DOHH2 (cell line): Measurements from ENCODE around the gene USO1.

Experiments used
- H3F3A ChIP-seq: fragments of 200-600 bp; sonication (generic), shearing (Covaris generic); 2 replicates; pipeline ENCODE4 v1.6.0; 2016; ENCODE audit warnings: antibody characterized with exemption, mild to moderate bottlenecking; ENCODE audit not compliant: control insufficient read depth, insufficient read depth
- H3K27ac ChIP-seq: fragments of 200-600 bp; sonication (generic); 2 replicates; pipeline ENCODE4 v1.5.1; 2014; ENCODE audit warnings: low read depth, mild to moderate bottlenecking, low read length, moderate library complexity
- H3K27me3 ChIP-seq: fragments of 200-600 bp; sonication (generic); 2 replicates; pipeline ENCODE4 v1.6.1; 2014; ENCODE audit warnings: mild to moderate bottlenecking, low read length, mixed read lengths; ENCODE audit not compliant: control insufficient read depth
- H3K36me3 ChIP-seq: fragments of 200-600 bp; sonication (generic); 2 replicates; pipeline ENCODE4 v1.6.1; 2014; ENCODE audit warnings: mild to moderate bottlenecking, low read length, moderate library complexity, mixed read lengths; ENCODE audit not compliant: control insufficient read depth
- H3K4me1 ChIP-seq: fragments of 200-600 bp; sonication (generic); 2 replicates; pipeline ENCODE4 v1.6.1; 2014; ENCODE audit warnings: mild to moderate bottlenecking, low read length, mixed read lengths; ENCODE audit not compliant: control insufficient read depth
- H3K4me2 ChIP-seq: fragments of 200-600 bp; sonication (generic); 2 replicates; pipeline ENCODE4 v1.6.0; 2014; ENCODE audit warnings: mild to moderate bottlenecking, low read length, moderate library complexity
- H3K4me3 ChIP-seq: fragments of 200-600 bp; sonication (generic); 2 replicates; pipeline ENCODE4 v1.5.1; 2014; ENCODE audit warnings: mild to moderate bottlenecking, low read length, mixed read lengths
- H3K79me2 ChIP-seq: fragments of 200-600 bp; sonication (generic); 2 replicates; pipeline ENCODE4 v1.6.1; 2014; ENCODE audit warnings: mild to moderate bottlenecking, low read length, mixed read lengths; ENCODE audit not compliant: control insufficient read depth
- H3K9me2 ChIP-seq: fragments of 200-600 bp; sonication (generic); replicated peaks from 2 replicates; pipeline ENCODE4 v1.6.1; 2014; ENCODE audit warnings: mild to moderate bottlenecking, low read length, mixed read lengths; ENCODE audit not compliant: control insufficient read depth
- H3K9me3 ChIP-seq: fragments of 200-600 bp; sonication (generic); 2 replicates; pipeline ENCODE4 v1.6.1; 2014; ENCODE audit warnings: antibody characterized with exemption, low read length, mixed read lengths; ENCODE audit not compliant: control insufficient read depth, insufficient read depth
- H4K20me1 ChIP-seq: fragments of 200-600 bp; sonication (generic); 2 replicates; pipeline ENCODE4 v1.6.0; 2014; ENCODE audit warnings: low read depth, mild to moderate bottlenecking, antibody characterized with exemption, low read length, moderate library complexity; ENCODE audit not compliant: control insufficient read depth, insufficient read depth
- EZH2phosphoT487 ChIP-seq: fragments of 200-600 bp; sonication (generic); IDR thresholded peaks from 2 replicates; pipeline ENCODE4 v1.6.1; 2017; ENCODE audit warnings: borderline replicate concordance, mild to moderate bottlenecking, antibody characterized with exemption, low read length, moderate library complexity, mixed read lengths
- TF ChIP-seq, protein P1 (sequence below): fragments of 200-600 bp; sonication (generic); IDR thresholded peaks from one replicate; pipeline ENCODE4 v1.5.1; 2014; ENCODE audit warnings: antibody characterized with exemption, mild to moderate bottlenecking, low read depth, low read length; ENCODE audit not compliant: poor library complexity, severe bottlenecking

The USO1 gene

DNA sequence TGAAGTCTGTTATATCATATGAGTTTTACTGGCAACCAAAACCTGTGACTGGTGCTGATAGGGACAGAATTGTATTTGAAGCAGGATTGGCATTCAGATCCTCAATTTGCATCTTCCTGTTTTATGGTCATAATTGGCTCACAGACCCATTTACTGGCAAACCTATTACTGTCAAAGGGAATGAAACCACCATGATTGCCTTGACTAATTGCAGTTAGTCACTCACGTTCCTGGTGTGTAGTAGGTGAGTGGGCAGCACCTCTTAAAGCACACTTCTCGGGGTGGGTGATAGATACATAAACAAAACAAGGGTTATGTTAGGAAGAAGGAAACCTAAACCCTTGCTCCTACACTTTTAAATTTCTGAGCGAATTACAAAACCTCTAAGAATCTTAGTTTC, 96.8 kb downstream of the USO1 start:
- Histone ChIP-seq H3K9me3 (no peaks in the 10 kb centered on the region), H4K20me1 (no peaks in the 10 kb centered on the region), H3K27ac (no peak overlapping the region), H3K36me3 (no peaks in the 10 kb centered on the region), H3K79me2 (no peaks in the 10 kb centered on the region), H3K4me1 (no peaks in the 10 kb centered on the region), H3K27me3 (no peaks in the 10 kb centered on the region), H3K4me3 (no peak overlapping the region), H3K4me2 (no peak overlapping the region), H3K9me2 (no peaks in the 10 kb centered on the region), H3F3A (no peaks in the 10 kb centered on the region)
- no peak for TF ChIP-seq EZH2phosphoT487
- TF ChIP-seq, protein P1, sequence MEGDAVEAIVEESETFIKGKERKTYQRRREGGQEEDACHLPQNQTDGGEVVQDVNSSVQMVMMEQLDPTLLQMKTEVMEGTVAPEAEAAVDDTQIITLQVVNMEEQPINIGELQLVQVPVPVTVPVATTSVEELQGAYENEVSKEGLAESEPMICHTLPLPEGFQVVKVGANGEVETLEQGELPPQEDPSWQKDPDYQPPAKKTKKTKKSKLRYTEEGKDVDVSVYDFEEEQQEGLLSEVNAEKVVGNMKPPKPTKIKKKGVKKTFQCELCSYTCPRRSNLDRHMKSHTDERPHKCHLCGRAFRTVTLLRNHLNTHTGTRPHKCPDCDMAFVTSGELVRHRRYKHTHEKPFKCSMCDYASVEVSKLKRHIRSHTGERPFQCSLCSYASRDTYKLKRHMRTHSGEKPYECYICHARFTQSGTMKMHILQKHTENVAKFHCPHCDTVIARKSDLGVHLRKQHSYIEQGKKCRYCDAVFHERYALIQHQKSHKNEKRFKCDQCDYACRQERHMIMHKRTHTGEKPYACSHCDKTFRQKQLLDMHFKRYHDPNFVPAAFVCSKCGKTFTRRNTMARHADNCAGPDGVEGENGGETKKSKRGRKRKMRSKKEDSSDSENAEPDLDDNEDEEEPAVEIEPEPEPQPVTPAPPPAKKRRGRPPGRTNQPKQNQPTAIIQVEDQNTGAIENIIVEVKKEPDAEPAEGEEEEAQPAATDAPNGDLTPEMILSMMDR, result no peak

DNA sequence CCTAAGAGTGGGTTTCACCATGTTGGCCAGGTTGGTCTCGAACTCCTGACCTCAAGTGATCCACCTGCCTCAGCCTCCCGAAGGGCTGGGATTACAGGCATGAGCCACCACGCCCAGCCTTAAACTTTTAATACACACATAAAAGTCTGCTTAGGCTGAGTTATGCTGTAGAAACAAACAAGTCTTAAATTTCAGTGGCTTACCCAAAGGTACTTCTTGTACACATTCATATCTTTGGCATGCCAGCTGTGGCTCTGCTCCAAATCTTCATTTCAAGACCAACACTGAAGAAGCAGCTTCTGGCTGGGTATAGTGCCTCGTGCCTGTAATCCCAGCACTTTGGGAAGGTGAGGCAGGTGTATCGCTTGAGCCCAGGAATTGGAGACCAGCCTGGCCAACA, 97.6 kb downstream of the USO1 start:
- Histone ChIP-seq H3K4me2 (no peak overlapping the region), H3K27ac (no peak overlapping the region), H3K27me3 (no peaks in the 10 kb centered on the region), H3K4me3 (no peak overlapping the region), H3K9me3 (no peaks in the 10 kb centered on the region), H3F3A (no peaks in the 10 kb centered on the region), H4K20me1 (no peaks in the 10 kb centered on the region), H3K36me3 (no peaks in the 10 kb centered on the region), H3K79me2 (no peaks in the 10 kb centered on the region), H3K4me1 (no peaks in the 10 kb centered on the region), H3K9me2 (no peaks in the 10 kb centered on the region)
- TF ChIP-seq EZH2phosphoT487, result no peak
- TF ChIP-seq, protein P1, result no peak

DNA sequence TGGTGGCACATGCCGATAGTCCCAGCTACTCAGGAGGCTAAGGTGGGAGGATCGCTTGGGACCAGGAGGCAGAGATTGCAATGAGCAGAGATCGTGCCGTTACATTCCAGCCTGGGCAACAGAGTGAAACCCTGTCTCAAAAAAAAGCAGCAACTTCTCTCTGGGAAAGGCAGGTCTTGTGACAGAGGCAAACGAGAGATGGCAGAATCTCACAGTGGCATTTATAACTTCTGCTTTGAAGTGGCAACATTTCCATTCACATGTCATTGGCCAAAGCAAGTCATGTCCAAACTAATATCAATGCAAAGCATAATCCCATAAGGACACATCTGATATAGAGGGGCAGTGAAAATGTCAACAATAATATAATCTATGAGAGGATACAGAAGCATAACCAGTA, 98.0 kb downstream of the USO1 start:
- Histone ChIP-seq H3K9me2 (no peaks in the 10 kb centered on the region), H3K36me3 (no peaks in the 10 kb centered on the region), H3K79me2 (no peaks in the 10 kb centered on the region), H3K27ac (no peak overlapping the region), H3K4me3 (no peak overlapping the region), H3K9me3 (no peaks in the 10 kb centered on the region), H3F3A (no peaks in the 10 kb centered on the region), H3K4me2 (no peak overlapping the region), H4K20me1 (no peaks in the 10 kb centered on the region), H3K4me1 (no peaks in the 10 kb centered on the region), H3K27me3 (no peaks in the 10 kb centered on the region)
- TF ChIP-seq, protein P1, result no peak
- TF ChIP-seq EZH2phosphoT487, result no peak

DNA sequence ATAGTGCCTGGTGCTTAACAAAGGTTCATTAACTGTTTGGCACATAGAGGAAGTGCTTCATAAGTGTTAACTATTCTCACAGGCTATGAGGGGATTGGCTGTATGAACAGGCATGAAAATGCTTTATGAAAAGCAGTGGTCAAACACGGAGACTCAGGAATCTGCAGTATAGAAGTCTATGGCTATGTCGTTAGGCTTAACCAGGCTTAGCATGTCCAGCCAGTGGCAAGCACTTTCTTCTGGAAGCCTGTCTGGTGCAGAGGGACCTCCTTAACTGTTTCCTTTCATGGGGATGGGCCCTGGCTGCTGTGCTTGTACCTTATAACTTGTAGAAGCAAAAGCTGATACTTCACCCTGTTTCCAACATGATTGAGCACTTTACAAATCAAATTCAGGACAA, 99.4 kb downstream of the USO1 start:
- Histone ChIP-seq H3K9me3 (no peaks in the 10 kb centered on the region), H3K9me2 (no peaks in the 10 kb centered on the region)

More for the DNA sequence above, 99.4 kb downstream of the USO1 start:
- H3K4me2 ChIP-seq, result no peak overlapping the region
- TF ChIP-seq EZH2phosphoT487, result no peak
- TF ChIP-seq, protein P1, result no peak
- H3K27me3 ChIP-seq, result no peaks in the 10 kb centered on the region
- no peak overlapping the region for H3K27ac ChIP-seq
- no peaks in the 10 kb centered on the region for H3K79me2 ChIP-seq
- no peaks in the 10 kb centered on the region for H3F3A ChIP-seq
- no peaks in the 10 kb centered on the region for H4K20me1 ChIP-seq
- no peaks in the 10 kb centered on the region for H3K4me1 ChIP-seq
- H3K36me3 ChIP-seq, result no peaks in the 10 kb centered on the region
- no peak overlapping the region for H3K4me3 ChIP-seq
